SKM-1 (cell line): ENCODE data around the gene ZMIZ2.
"Not testable (repeated sequence)": the region's sequence is repeated elsewhere in the genome, so short reads cannot be mapped to it uniquely, and the experiment has no call there.

ENCODE experiments used
- DNase-seq: peaks from one replicate; lab custom pipeline; 2025; ENCODE audit not compliant: unreplicated experiment; lab: John Stamatoyannopoulos, UW

ZMIZ2 gene

GRCh38 chr7:44748045-44748947 is at the start of gene ZMIZ2:
Gene ZMIZ2 (plus strand): TSS chr7:44748847. CDS start chr7:44756250, 7,403 bp downstream.
- peak; percentile 38 for DNase-seq

GRCh38 chr7:44699598-44699997 is 49.0 kb upstream of the ZMIZ2 start:
- DNase-seq = not testable (repeated sequence)

GRCh38 chr7:44700322-44700721 is 48.3 kb upstream of the ZMIZ2 start:
- no peak for DNase-seq

GRCh38 chr7:44703391-44703790 is 45.3 kb upstream of the ZMIZ2 start:
- not testable (repeated sequence) for DNase-seq

- no peak for DNase-seq
Measured at GRCh38 chr7:44703921-44704320, 44.7 kb upstream of the ZMIZ2 start.

GRCh38 chr7:44705434-44705833 is 43.2 kb upstream of the ZMIZ2 start:
- DNase-seq = no peak

- DNase-seq = no peak
Measured at GRCh38 chr7:44706788-44707557, 41.7 kb upstream of the ZMIZ2 start.

GRCh38 chr7:44707558-44708230 is 41.0 kb upstream of the ZMIZ2 start:
- no peak for DNase-seq

- DNase-seq = no peak
Measured at GRCh38 chr7:44709011-44709915, 39.4 kb upstream of the ZMIZ2 start.

- no peak for DNase-seq
Measured at GRCh38 chr7:44709945-44710596, 38.6 kb upstream of the ZMIZ2 start.

- no peak for DNase-seq
Measured at GRCh38 chr7:44711528-44711927, 37.1 kb upstream of the ZMIZ2 start.

GRCh38 chr7:44712012-44712411 is 36.6 kb upstream of the ZMIZ2 start:
- DNase-seq = no peak

GRCh38 chr7:44713141-44713540 is 35.5 kb upstream of the ZMIZ2 start:
- no peak for DNase-seq

- DNase-seq = no peak
Measured at GRCh38 chr7:44713680-44714335, 34.8 kb upstream of the ZMIZ2 start.

- no peak for DNase-seq
Measured at GRCh38 chr7:44716205-44716604, 32.4 kb upstream of the ZMIZ2 start.

- DNase-seq = no peak
Measured at GRCh38 chr7:44720301-44720700, 28.3 kb upstream of the ZMIZ2 start.

- no peak for DNase-seq
Measured at GRCh38 chr7:44724276-44724675, 24.4 kb upstream of the ZMIZ2 start.

GRCh38 chr7:44726250-44726649 is 22.4 kb upstream of the ZMIZ2 start:
- not testable (repeated sequence) for DNase-seq

- no peak for DNase-seq
Measured at GRCh38 chr7:44727158-44727936, 21.3 kb upstream of the ZMIZ2 start.
